ENCODE results near the gene AKNA. TPM values are rescaled to one million over a fixed set of nuclear protein-coding genes. Genes with fewer than 3 reads are reported as not detected.

Gene AKNA
- total RNA-seq, 3 donors from 2014 or later = 20.1 to 52.0 (median 35.7) TPM

DNA sequence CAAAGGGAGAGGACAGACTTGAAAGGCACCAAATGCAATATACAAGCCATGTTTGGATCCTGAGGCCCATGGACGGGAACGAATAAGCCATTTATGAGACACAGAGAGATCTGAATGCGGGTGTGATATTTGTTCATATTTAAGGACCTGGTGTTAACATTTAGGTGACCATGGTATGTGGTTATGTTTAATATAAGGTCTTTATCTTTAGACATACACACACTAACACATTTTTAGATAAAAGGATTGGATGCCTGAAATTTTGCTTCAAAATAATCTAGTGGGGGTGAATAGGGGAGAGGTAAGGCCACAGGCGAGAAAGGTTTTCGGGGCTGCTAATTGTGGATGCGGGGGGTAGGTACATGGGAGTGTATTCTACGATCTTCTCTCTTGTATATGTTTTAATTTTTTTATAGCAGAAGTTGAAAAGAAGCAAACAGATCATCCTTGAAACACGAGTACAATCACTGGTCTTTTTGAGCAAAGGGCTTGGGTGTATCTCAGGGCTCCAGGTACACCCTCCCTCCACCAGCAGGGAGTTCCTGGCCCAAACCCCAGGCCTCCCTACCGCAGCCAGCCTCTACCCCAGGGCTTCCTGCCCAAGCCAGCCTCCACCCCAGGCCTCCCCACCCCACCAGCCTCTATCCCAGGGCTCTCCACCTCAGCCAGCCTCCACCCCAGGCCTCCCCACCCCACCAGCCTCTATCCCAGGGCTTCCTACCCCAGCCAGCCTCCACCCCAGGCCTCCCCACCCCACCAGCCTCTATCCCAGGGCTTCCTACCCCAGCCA, 12.2 kb downstream of the AKNA start:
- TF ChIP-seq, protein P1, sequence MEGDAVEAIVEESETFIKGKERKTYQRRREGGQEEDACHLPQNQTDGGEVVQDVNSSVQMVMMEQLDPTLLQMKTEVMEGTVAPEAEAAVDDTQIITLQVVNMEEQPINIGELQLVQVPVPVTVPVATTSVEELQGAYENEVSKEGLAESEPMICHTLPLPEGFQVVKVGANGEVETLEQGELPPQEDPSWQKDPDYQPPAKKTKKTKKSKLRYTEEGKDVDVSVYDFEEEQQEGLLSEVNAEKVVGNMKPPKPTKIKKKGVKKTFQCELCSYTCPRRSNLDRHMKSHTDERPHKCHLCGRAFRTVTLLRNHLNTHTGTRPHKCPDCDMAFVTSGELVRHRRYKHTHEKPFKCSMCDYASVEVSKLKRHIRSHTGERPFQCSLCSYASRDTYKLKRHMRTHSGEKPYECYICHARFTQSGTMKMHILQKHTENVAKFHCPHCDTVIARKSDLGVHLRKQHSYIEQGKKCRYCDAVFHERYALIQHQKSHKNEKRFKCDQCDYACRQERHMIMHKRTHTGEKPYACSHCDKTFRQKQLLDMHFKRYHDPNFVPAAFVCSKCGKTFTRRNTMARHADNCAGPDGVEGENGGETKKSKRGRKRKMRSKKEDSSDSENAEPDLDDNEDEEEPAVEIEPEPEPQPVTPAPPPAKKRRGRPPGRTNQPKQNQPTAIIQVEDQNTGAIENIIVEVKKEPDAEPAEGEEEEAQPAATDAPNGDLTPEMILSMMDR (IDR thresholded peaks at IDR 0.05) = no peak
- Histone ChIP-seq H3K27me3 (no peaks in the 10 kb centered on the region), H3K4me3 (no peak overlapping the region), H3K27ac (no peak overlapping the region), H3K36me3 (no peaks in the 10 kb centered on the region), H3K9me3 (no peaks in the 10 kb centered on the region), H3K4me1 (peaks cover 0 to 12% of the 10 kb centered on the region in 2 donors)
- intact Hi-C loops (cut with DNase I; ENCODE audit: low total_unique reads) = no loop called here
- DNase-seq (ENCODE audit: low spot score in 2 of 2) = no peak

DNA sequence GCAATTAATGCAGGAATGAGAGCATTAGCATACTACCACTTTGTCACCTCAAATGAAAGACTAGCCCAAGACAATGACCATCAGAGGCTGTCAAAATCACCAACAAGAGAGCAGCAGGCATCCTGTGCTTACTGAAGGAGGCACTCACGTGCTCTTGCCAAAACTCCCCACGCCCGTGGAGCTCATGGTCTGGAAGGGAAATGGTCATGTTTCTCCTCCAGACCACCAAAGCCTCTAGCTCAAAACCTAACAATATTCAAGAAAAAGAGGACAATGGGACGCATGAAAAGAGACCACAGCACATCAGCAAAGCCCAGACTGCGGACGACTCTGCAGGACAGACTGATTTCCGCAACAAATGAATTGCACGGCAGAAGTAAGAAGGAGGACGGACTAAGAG, 12.8 kb downstream of the AKNA start:
- Histone ChIP-seq H3K27me3 (no peaks in the 10 kb centered on the region), H3K36me3 (no peaks in the 10 kb centered on the region), H3K27ac (no peak overlapping the region), H3K4me1 (peaks cover 0 to 12% of the 10 kb centered on the region in 2 donors), H3K9me3 (no peaks in the 10 kb centered on the region), H3K4me3 (no peak overlapping the region)
- intact Hi-C loops (cut with DNase I; ENCODE audit: low total_unique reads) = no loop called here
- DNase-seq (ENCODE audit: low spot score in 2 of 2) = no peak
- TF ChIP-seq, protein P1 (IDR thresholded peaks at IDR 0.05) = no peak
- TF ChIP-seq POLR2A (IDR thresholded peaks at IDR 0.05) (no peak), POLR2AphosphoS5 (IDR thresholded peaks at IDR 0.05) (no peak)

DNA sequence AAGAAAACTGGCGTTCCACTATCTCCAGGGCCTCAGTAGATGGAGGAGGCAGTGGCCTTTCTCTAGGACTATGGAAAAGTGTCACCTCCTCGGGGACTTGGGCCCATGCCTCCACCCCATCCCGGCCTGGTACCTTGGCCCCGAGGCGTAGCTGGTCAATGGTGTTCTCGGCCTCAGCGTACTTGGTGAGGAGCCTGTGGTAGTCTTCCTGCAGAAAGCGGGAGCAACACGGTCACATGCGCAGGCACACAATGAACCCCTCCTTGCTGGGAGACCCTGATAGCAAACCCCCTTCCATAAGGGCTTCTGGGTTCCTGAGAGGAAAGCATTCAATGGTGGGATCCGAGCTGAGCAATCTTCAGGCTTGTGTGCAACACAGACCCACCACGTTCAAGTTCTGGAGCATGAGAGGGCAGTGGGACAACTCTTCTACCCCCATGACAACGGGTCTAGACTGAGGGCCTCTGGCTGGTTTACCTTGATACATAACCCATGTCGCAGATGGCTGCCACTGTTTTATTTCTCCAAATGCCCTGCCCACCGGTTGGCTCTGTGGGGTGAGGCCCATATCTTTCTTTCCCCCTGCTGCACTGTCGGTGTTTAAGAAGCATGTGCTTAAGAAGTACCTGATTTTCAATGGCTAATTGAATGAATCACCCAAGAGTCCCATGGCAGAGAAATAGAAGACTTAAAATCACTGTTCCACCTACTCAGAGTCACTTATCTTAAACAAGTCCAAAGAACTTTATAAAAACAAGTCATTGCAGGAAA, 13.6 kb downstream of the AKNA start:
- H3K36me3 ChIP-seq = no peaks in the 10 kb centered on the region
- no peak for DNase-seq (ENCODE audit: low spot score in 2 of 2)
- peaks cover 0 to 12% of the 10 kb centered on the region in 2 donors for H3K4me1 ChIP-seq
- H3K27ac ChIP-seq = no peak overlapping the region
- H3K27me3 ChIP-seq = no peaks in the 10 kb centered on the region
- H3K4me3 ChIP-seq = no peak overlapping the region
- no peaks in the 10 kb centered on the region for H3K9me3 ChIP-seq
- intact Hi-C loops (cut with DNase I; ENCODE audit: low total_unique reads) = no loop called here
- TF ChIP-seq, protein P1 (IDR thresholded peaks at IDR 0.05) = no peak
- TF ChIP-seq POLR2A (IDR thresholded peaks at IDR 0.05) (no peak), POLR2AphosphoS5 (IDR thresholded peaks at IDR 0.05) (no peak)

DNA sequence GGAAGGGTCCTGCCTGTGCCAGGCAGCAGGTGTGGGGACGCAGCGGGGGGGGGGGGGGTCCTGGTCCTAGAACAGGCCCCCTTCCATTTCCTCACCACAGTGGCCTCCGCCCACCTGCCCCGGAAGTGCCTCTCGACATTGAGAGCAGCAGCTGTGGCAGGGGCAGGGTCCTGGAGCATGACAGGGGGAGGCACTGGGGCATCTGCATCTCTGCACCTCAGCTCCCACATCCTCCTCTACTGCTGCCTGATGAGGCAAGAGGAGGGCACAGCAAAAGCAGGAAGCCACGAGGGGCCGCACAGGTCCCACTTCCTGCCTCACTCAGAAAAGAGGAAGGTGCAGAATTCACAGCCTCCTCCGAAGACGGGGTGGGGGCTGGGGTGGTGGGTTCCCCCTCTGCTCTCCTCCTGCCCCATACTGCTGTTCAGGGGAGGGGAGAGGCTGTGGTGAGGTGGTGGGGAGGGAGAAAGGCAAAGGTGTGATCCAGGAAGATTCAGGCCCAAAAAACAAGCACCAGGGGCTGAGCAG, 14.8 kb downstream of the AKNA start:
- H3K4me1 ChIP-seq = peaks cover 0 to 12% of the 10 kb centered on the region in 2 donors
- no peak overlapping the region for H3K4me3 ChIP-seq
- no peaks in the 10 kb centered on the region for H3K27me3 ChIP-seq
- no peaks in the 10 kb centered on the region for H3K36me3 ChIP-seq
- H3K27ac ChIP-seq = peak overlapping the region; percentile 79 to 90
- TF ChIP-seq POLR2AphosphoS5 (IDR thresholded peaks at IDR 0.05) (no peak), POLR2A (IDR thresholded peaks at IDR 0.05) (no peak)
- TF ChIP-seq, protein P1 (IDR thresholded peaks at IDR 0.05) = no peak
- H3K9me3 ChIP-seq = no peaks in the 10 kb centered on the region
- DNase-seq (ENCODE audit: low spot score in 2 of 2) = peak in 1 of 2 donors; percentile 64
- intact Hi-C loops (cut with DNase I; ENCODE audit: low total_unique reads) = no loop called here
